GM12891 (cell line): Measurements from ENCODE around the gene MAB21L4.

Experiments used
- SPI1 ChIP-seq: IDR thresholded peaks from 2 replicates; pipeline ENCODE4 v1.6.1; 2011; ENCODE audit warnings: low read depth, low read length, control low read depth
- TAF1 ChIP-seq: IDR thresholded peaks from 2 replicates; pipeline ENCODE4 v1.6.1; 2011; ENCODE audit warnings: low read depth, low read length, control low read depth

DNA sequence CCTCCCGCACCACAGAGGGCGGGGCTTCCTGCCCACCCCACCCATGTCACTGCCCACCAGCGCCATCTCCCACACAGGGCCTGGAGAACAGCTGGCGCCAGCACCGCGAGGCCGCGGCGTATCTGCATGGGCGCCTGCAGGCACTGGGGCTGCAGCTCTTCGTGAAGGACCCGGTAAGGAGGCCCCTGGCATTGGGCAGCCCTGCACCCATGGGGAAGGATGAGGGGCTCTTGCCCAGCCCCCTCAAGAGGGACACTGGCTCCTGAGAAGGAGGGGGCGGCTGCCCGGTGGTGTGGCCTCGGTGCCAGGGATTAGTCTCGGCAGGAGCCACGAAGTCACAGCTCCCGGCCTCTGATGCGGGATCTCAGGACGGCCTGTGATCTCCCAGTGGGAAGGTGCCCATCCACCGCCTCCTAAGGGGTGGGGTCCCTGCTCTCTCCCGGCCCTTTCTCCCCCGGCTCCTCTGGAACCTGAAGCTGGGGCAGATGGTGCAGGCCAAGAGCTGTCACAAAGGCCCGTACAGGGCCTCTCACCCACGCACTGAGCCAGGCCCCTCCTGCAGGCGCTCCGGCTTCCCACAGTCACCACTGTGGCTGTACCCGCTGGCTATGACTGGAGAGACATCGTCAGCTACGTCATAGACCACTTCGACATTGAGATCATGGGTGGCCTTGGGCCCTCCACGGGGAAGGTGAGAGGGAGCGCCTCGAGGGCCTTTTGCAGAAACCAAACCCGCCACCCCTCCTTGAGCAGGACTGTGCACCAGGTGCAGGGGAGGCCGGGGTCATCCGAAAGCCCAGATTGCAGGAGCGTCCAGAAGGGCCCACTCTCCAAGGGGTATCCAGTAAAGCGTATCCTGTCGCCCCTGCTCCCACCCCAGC lies 18.3 kb downstream of the MAB21L4 start:
- TF ChIP-seq SPI1 (no peak), TAF1 (no peak)
